Naive thymus-derived CD4-positive, alpha-beta T cell (primary cell): ENCODE measurements around the gene HYAL2. TPM values are rescaled to one million over a fixed set of nuclear protein-coding genes. Genes with fewer than 3 reads are reported as not detected.

Source experiments
- ATAC-seq: fragments of 150-1000 bp; cut with Tn5 transposase; 2 replicates; pipeline ENCODE4 v1.10.0; 2021; ENCODE audit warnings: mild to moderate bottlenecking, moderate library complexity
- CTCF ChIA-PET: fragments of 350-600 bp; sonication (Branson Sonifier 250); formaldehyde crosslinking; loops from one replicate; lab custom pipeline; 2021; ENCODE audit warnings: antibody characterized with exemption; lab: Charles Lee
- POLR2A ChIA-PET: fragments of 350-600 bp; sonication (Branson Sonifier 250); formaldehyde crosslinking; loops from one replicate; lab custom pipeline; 2021; ENCODE audit warnings: antibody characterized with exemption, inconsistent platforms; lab: Charles Lee
- DNase-seq, 9 donors: peaks; one replicate each; pipeline versions ENCODE4 v3.0.0 to v3.0.0-alpha.2; 2020 to 2022; ENCODE audit warnings: mixed read lengths in 1 of 9
- H3K27ac ChIP-seq: one replicate; pipeline ENCODE4 v1.7.0; 2013; ENCODE audit warnings: mild to moderate bottlenecking, low read depth, low read length, moderate library complexity
- H3K27me3 ChIP-seq, 2 donors: one replicate each; pipeline ENCODE4 v1.7.0; 2013; ENCODE audit warnings: low read length in 2 of 2, mild to moderate bottlenecking in 2 of 2, moderate library complexity in 2 of 2; ENCODE audit not compliant: control insufficient read depth in 2 of 2, insufficient read depth in 2 of 2
- H3K36me3 ChIP-seq, 3 experiments: 1 replicate in 2 of 3; 2 replicates in 1 of 3; pipeline ENCODE4 v1.7.0; 2013; ENCODE audit warnings: low read length in 3 of 3, mild to moderate bottlenecking in 3 of 3, moderate library complexity in 1 of 3; ENCODE audit not compliant: insufficient read depth in 3 of 3, control insufficient read depth in 2 of 3
- H3K4me1 ChIP-seq, 2 donors: one replicate each; pipeline ENCODE4 v1.7.0; 2013; ENCODE audit warnings: low read length in 2 of 2, mild to moderate bottlenecking in 2 of 2, moderate library complexity in 1 of 2; ENCODE audit not compliant: control insufficient read depth in 2 of 2, insufficient read depth in 2 of 2
- H3K4me3 ChIP-seq: 2 replicates; pipeline ENCODE4 v1.7.0; 2013; ENCODE audit warnings: mild to moderate bottlenecking, low read length
- H3K9me3 ChIP-seq, 3 experiments: 1 replicate in 2 of 3; 2 replicates in 1 of 3; pipeline ENCODE4 v1.7.0; 2013; ENCODE audit warnings: low read length in 3 of 3; ENCODE audit not compliant: control insufficient read depth in 2 of 3
- H3K27ac Mint-ChIP-seq, 9 donors: one replicate each; pipeline ENCODE4 v1.8.0; 2020 to 2022; ENCODE audit warnings: mixed read lengths in 9 of 9, mild to moderate bottlenecking in 8 of 9, moderate library complexity in 5 of 9, inconsistent platforms in 2 of 9
- H3K27me3 Mint-ChIP-seq, 5 donors: one replicate each; pipeline ENCODE4 v1.8.0; 2021 to 2022; ENCODE audit warnings: mixed read lengths in 5 of 5, mild to moderate bottlenecking in 1 of 5
- H3K36me3 Mint-ChIP-seq, 5 donors: one replicate each; pipeline ENCODE4 v1.8.0; 2020 to 2022; ENCODE audit warnings: mixed read lengths in 5 of 5, mild to moderate bottlenecking in 3 of 5, inconsistent platforms in 1 of 5
- H3K4me1 Mint-ChIP-seq, 7 donors: one replicate each; pipeline ENCODE4 v1.8.0; 2020 to 2022; ENCODE audit warnings: mixed read lengths in 7 of 7, mild to moderate bottlenecking in 3 of 7, inconsistent platforms in 1 of 7
- H3K4me3 Mint-ChIP-seq, 10 donors: one replicate each; pipeline ENCODE4 v1.8.0; 2020 to 2022; ENCODE audit warnings: mild to moderate bottlenecking in 10 of 10, mixed read lengths in 10 of 10, moderate library complexity in 6 of 10, inconsistent platforms in 2 of 10
- H3K9me3 Mint-ChIP-seq, 11 donors: one replicate each; pipeline ENCODE4 v1.8.0; 2020 to 2022; ENCODE audit warnings: mixed read lengths in 11 of 11, mild to moderate bottlenecking in 4 of 11, inconsistent platforms in 1 of 11, moderate library complexity in 1 of 11
- intact Hi-C, 2 donors: fragments of 100-400 bp; cut with micrococcal nuclease; formaldehyde crosslinking; loops; one replicate each; pipeline ENCODE4 v1.15.1; 2023
- polyA plus RNA-seq, 2 donors: library from polyadenylated mRNA; unstranded; fragments of 300-500 nt; fragmentation: Illumina TruSeq; gene quantifications; one replicate each; pipeline ENCODE4 v1.2.3, GENCODE V29; 2021
- total RNA-seq, 6 experiments: library from RNA in 5 of 6; stranded (reverse) in 5 of 6; gene quantifications; 1 replicate in 5 of 6; 2 replicates in 1 of 6; pipeline ENCODE4 v1.2.3 and lab custom pipeline; 2021 to 2026

Gene HYAL2
- total and polyA plus RNA-seq, 7 experiments from 2014 or later: 1.5 to 5.3 (median 3.2) TPM

GRCh38 chr3:50365080-50365841 is 42.7 kb upstream of the HYAL2 start:
- H3K9me3 Mint-ChIP-seq: no peaks in the 10 kb centered on the region
- H3K36me3 ChIP-seq: no peaks in the 10 kb centered on the region

GRCh38 chr3:50364573-50365079 is 42.1 kb upstream of the HYAL2 start:
- intact Hi-C loops: loop anchor here (1.0 to 2.0 kb wide), 13 partner anchors 14 to 1027 kb away; partner anchors contain the start of genes CYB561D2 (in 2 of the 2), NPRL2 (in 2 of the 2), C3orf18 (in 1 of the 2) and CACNA2D2 (in 1 of the 2)
- no peaks in the 10 kb centered on the region for H3K36me3 Mint-ChIP-seq
- CTCF ChIA-PET: interaction anchor here (0.7 to 1.1 kb wide), 4 partner anchors 17 to 173 kb away, joined by 3 to 4 read pairs (median 3); partner anchors contain the start of gene GNAT1
- peaks cover 12 to 39% (median 18%) of the 10 kb centered on the region in 7 donors for H3K4me1 Mint-ChIP-seq
- Histone ChIP-seq H3K27ac (peak overlapping the region; percentile 52), H3K9me3 (no peaks in the 10 kb centered on the region), H3K27me3 (no peaks in the 10 kb centered on the region), H3K4me1 (peaks cover 13 to 18% of the 10 kb centered on the region in 2 donors), H3K4me3 (no peak overlapping the region), H3K36me3 (no peaks in the 10 kb centered on the region)
- H3K4me3 Mint-ChIP-seq: peak overlapping the region in 9 of 10 donors; percentile 75 to 93 (median 90)
- POLR2A ChIA-PET: interaction anchor here (0.8 to 28.0 kb wide), 6 partner anchors 21 to 205 kb away, joined by 3 to 656 read pairs (median 7); partner anchors contain the start of genes C3orf18, CYB561D2, HEMK1 and HYAL2
- H3K27ac Mint-ChIP-seq: peak overlapping the region in 2 of 9 donors; percentile 90 to 97
- DNase-seq (peak in 1 of 9 donors; percentile 24), ATAC-seq (peak; percentile 10)
- no peaks in the 10 kb centered on the region for H3K9me3 Mint-ChIP-seq
- H3K27me3 Mint-ChIP-seq: no peaks in the 10 kb centered on the region

More at GRCh38 chr3:50365080-50365841, 42.7 kb upstream of the HYAL2 start:
- Histone ChIP-seq H3K4me3 (peak overlapping the region; percentile 99), H3K4me1 (peaks cover 13 to 18% of the 10 kb centered on the region in 2 donors), H3K27ac (peak overlapping the region; percentile 95), H3K27me3 (no peaks in the 10 kb centered on the region), H3K9me3 (no peaks in the 10 kb centered on the region)
- peak; percentile 97 for ATAC-seq
- DNase-seq: peak; percentile 82 to 96 (median 94)
- intact Hi-C loops: loop anchor here (1.0 to 2.0 kb wide), 13 partner anchors 14 to 1026 kb away; partner anchors contain the start of genes CYB561D2 (in 2 of the 2), NPRL2 (in 2 of the 2), C3orf18 (in 1 of the 2) and CACNA2D2 (in 1 of the 2)
- Mint-ChIP-seq H3K27ac (peak overlapping the region; percentile 87 to 97 (median 94)), H3K4me1 (peaks cover 8 to 36% (median 20%) of the 10 kb centered on the region in 7 donors), H3K27me3 (no peaks in the 10 kb centered on the region), H3K36me3 (no peaks in the 10 kb centered on the region), H3K4me3 (peak overlapping the region; percentile 82 to 93 (median 90))
- CTCF ChIA-PET: interaction anchor here (0.7 to 1.1 kb wide), 4 partner anchors 17 to 174 kb away, joined by 3 to 4 read pairs (median 3); partner anchors contain the start of gene GNAT1
- POLR2A ChIA-PET: interaction anchor here (0.6 to 28.0 kb wide), 12 partner anchors 8 to 1020 kb away, joined by 3 to 656 read pairs (median 6); partner anchors contain the start of genes C3orf18, CACNA2D2, CYB561D2 and HEMK1

DNA sequence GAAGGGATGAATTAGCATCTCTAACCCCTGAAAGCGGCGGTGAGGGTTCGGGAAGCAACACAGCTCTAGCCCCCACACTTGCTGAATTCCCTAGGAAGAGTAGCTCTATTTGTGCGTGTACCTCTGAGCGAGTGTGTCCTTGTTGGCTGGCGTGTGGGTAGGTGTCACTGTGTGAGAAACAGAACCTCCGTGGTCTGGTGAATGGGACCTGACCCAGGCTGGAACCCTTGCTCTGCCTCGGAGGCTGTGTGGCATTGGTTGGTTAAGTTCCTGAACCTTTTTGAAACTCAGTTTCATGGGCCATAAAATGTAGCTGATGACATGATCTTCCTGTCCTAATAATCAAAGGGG is 37.2 kb upstream of the HYAL2 start:
- ChIA-PET CTCF (no interaction called here), POLR2A (interaction anchor here (1.0 to 28.0 kb wide), 3 partner anchors 25 to 557 kb away, joined by 3 to 656 read pairs (median 6); partner anchors contain the start of genes C3orf18, CYB561D2, HYAL2 and INKA1)
- Histone ChIP-seq H3K4me3 (peak overlapping the region; percentile 88), H3K27ac (peak overlapping the region; percentile 93), H3K27me3 (no peaks in the 10 kb centered on the region), H3K36me3 (peaks cover 0 to 36% (median 5%) of the 10 kb centered on the region in 3 experiments), H3K4me1 (peaks cover 30 to 34% of the 10 kb centered on the region in 2 donors), H3K9me3 (no peaks in the 10 kb centered on the region)
- H3K9me3 Mint-ChIP-seq: no peaks in the 10 kb centered on the region
- H3K4me3 Mint-ChIP-seq: peak overlapping the region; percentile 91 to 99 (median 98)
- DNase-seq: no peak
- H3K27ac Mint-ChIP-seq: peak overlapping the region; percentile 73 to 98 (median 96)
- intact Hi-C loops: loop anchor here (1.0 to 10.0 kb wide), 16 partner anchors 8 to 1645 kb away; partner anchors contain the start of genes HEMK1 (in 2 of the 2), IFRD2 (in 2 of the 2), TUSC2 (in 2 of the 2) and DCAF1 (in 1 of the 2)
- H3K4me1 Mint-ChIP-seq: peaks cover 32 to 53% (median 39%) of the 10 kb centered on the region in 7 donors
- H3K36me3 Mint-ChIP-seq: peaks cover 0 to 7% (median 0%) of the 10 kb centered on the region in 5 donors
- H3K27me3 Mint-ChIP-seq: no peaks in the 10 kb centered on the region
- ATAC-seq: peak; percentile 19

DNA sequence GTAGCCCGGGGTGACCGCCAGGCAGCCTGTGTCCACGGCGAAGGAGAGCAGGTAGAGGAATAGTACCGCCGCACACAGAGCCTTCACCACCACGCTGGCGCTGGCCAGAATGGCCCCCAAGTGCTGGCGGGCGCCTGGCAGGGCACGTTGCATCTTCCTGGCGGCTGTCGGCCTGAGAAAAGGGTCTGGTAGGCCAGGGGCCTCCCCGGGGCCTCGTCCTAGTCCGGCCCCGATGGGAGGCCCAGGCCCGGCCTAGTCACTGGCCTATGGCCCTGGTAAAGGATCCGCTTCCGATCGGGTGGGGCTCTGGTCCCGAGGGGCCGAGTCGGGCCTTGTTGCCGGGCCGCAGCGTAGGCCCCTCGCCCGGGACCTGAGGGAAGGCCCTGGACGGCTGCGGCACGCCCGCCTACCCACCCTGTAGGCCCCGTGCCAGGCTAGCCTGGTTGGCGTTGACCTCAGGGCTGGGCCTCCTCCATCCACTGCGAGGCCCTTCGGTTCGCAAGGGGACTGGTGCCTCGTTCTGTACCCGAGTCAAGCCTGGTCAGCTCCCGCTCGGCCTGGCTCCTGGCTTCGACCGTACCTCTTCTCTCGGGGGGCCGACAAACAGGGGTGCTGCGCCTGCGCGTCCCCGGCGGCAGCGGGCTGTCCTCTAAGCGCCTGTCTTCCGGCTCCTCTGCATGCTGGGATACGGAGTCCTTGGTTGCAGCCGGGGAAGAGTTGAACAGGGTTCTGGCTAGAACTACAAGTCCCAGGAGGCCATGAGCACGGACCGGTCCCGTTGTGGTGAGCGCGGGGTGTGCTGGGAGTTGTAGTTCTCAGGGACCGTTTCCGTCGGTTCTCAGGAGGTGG is 36.6 kb upstream of the HYAL2 start, which contains the start of gene TMEM115:
Gene TMEM115 (minus strand): TSS at position 611 of the 849 bp plus-strand sequence. CDS start 458 bp downstream, at position 153.
- ATAC-seq (peak; percentile 100), DNase-seq (peak; percentile 71 to 99 (median 95))
- H3K4me3 Mint-ChIP-seq: peak within 1 kb of the TSS; percentile 91 to 99 (median 98)
- H3K27ac ChIP-seq: peak within 1 kb of the TSS; percentile 93
- H3K9me3 ChIP-seq: no peaks in the 10 kb centered on the region
- H3K27ac Mint-ChIP-seq: peak within 1 kb of the TSS; percentile 73 to 98 (median 96)
- intact Hi-C loops: loop anchor here (1.0 to 10.0 kb wide), 16 partner anchors 8 to 1644 kb away; partner anchors contain the start of genes HEMK1 (in 2 of the 2), IFRD2 (in 2 of the 2), TUSC2 (in 2 of the 2) and DCAF1 (in 1 of the 2)
- ChIA-PET POLR2A (interaction anchor here (1.0 to 28.0 kb wide), 4 partner anchors 10 to 556 kb away, joined by 3 to 656 read pairs (median 4); partner anchors contain the start of genes C3orf18, CYB561D2, HYAL2 and INKA1), CTCF (no interaction called here)
- H3K27me3 ChIP-seq: no peaks in the 10 kb centered on the region
- H3K4me1 ChIP-seq: peaks cover 30% of the 10 kb centered on the region in 2 donors
- H3K4me1 Mint-ChIP-seq: peaks cover 32 to 54% (median 43%) of the 10 kb centered on the region in 7 donors
- H3K36me3 Mint-ChIP-seq: peaks cover 0 to 11% (median 0%) of the 10 kb centered on the region in 5 donors
- H3K4me3 ChIP-seq: peak within 1 kb of the TSS; percentile 88
- no peaks in the 10 kb centered on the region for H3K27me3 Mint-ChIP-seq
- H3K9me3 Mint-ChIP-seq: no peaks in the 10 kb centered on the region
- H3K36me3 ChIP-seq: peaks cover 0 to 42% (median 5%) of the 10 kb centered on the region in 3 experiments

- no peaks in the 10 kb centered on the region for H3K27me3 ChIP-seq
- intact Hi-C loops: loop anchor here (2.0 to 10.0 kb wide), 8 partner anchors 122 to 1644 kb away; partner anchors contain the start of genes DCAF1 (in 1 of the 2), GNAI2 (in 1 of the 2), HEMK1 (in 1 of the 2) and IMPDH2 (in 1 of the 2)
- Mint-ChIP-seq H3K9me3 (no peaks in the 10 kb centered on the region), H3K4me3 (peak overlapping the region; percentile 80 to 99 (median 90)), H3K4me1 (peaks cover 32 to 58% (median 44%) of the 10 kb centered on the region in 7 donors), H3K27ac (peak overlapping the region; percentile 48 to 97 (median 84)), H3K36me3 (peaks cover 0 to 13% (median 0%) of the 10 kb centered on the region in 5 donors), H3K27me3 (no peaks in the 10 kb centered on the region)
- ATAC-seq (no peak), DNase-seq (no peak)
- POLR2A ChIA-PET: interaction anchor here (1.0 to 28.0 kb wide), 2 partner anchors 11 to 24 kb away, joined by 3 to 656 read pairs; partner anchors contain the start of genes CYB561D2, HYAL2, NPRL2 and RASSF1
- peak overlapping the region; percentile 93 for H3K27ac ChIP-seq
- CTCF ChIA-PET: no interaction called here
- peak overlapping the region; percentile 88 for H3K4me3 ChIP-seq
- peaks cover 0 to 49% (median 5%) of the 10 kb centered on the region in 3 experiments for H3K36me3 ChIP-seq
- H3K9me3 ChIP-seq: no peaks in the 10 kb centered on the region
- H3K4me1 ChIP-seq: peaks cover 30% of the 10 kb centered on the region in 2 donors
Observed at GRCh38 chr3:50358355-50358910, 35.9 kb upstream of the HYAL2 start.
